Left ventricle myocardium inferior (tissue), 1 donor: ENCODE measurements around the gene PXDC1. TPM values are rescaled to one million over a fixed set of nuclear protein-coding genes. Genes with fewer than 3 reads are reported as not detected.
A peak's percentile ranks its signal among the peaks of the same experiment; 100 is the strongest.

Experiments
- DNase-seq: peaks from one replicate; pipeline ENCODE4 v3.0.0-alpha.2; 2020
- H3K27ac ChIP-seq: fragments of 200-600 bp; replicated peaks from 2 replicates; pipeline ENCODE4 v1.8.0; 2021
- H3K27me3 ChIP-seq: fragments of 200-600 bp; 2 replicates; pipeline ENCODE4 v1.8.0; 2021; ENCODE audit warnings: low read depth
- H3K36me3 ChIP-seq: fragments of 200-600 bp; 2 replicates; pipeline ENCODE4 v1.8.0; 2021
- H3K4me1 ChIP-seq: fragments of 200-600 bp; 2 replicates; pipeline ENCODE4 v1.8.0; 2021
- H3K4me3 ChIP-seq: fragments of 200-600 bp; 2 replicates; pipeline ENCODE4 v1.8.0; 2021; ENCODE audit warnings: mild to moderate bottlenecking, moderate library complexity
- H3K9me3 ChIP-seq: fragments of 200-600 bp; replicated peaks from 2 replicates; pipeline ENCODE4 v1.8.0; 2021
- intact Hi-C: fragments of 100-400 bp; cut with micrococcal nuclease; formaldehyde crosslinking; loops from one replicate; pipeline ENCODE4 v1.11.0; 2022
- total RNA-seq: library from RNA; stranded (reverse); fragmentation: NEBNext Ultra II Directional; extraction: Animal tissue kit (Norgen Biotek cat#: 25700); gene quantifications from one replicate; pipeline ENCODE4 v1.2.1, GENCODE V29; 2021
- TF ChIP-seq, protein P1 (sequence below): fragments of 200-600 bp; IDR thresholded peaks from 2 replicates; pipeline ENCODE4 v1.8.0; 2021; ENCODE audit warnings: antibody characterized with exemption, mild to moderate bottlenecking, borderline replicate concordance
- donor health status: DM: no; HTN: yes; CAD: no; lungs with severe emphysema.

Gene PXDC1
- total RNA-seq, 1 donor from 2014 or later: 25.2 TPM

DNA sequence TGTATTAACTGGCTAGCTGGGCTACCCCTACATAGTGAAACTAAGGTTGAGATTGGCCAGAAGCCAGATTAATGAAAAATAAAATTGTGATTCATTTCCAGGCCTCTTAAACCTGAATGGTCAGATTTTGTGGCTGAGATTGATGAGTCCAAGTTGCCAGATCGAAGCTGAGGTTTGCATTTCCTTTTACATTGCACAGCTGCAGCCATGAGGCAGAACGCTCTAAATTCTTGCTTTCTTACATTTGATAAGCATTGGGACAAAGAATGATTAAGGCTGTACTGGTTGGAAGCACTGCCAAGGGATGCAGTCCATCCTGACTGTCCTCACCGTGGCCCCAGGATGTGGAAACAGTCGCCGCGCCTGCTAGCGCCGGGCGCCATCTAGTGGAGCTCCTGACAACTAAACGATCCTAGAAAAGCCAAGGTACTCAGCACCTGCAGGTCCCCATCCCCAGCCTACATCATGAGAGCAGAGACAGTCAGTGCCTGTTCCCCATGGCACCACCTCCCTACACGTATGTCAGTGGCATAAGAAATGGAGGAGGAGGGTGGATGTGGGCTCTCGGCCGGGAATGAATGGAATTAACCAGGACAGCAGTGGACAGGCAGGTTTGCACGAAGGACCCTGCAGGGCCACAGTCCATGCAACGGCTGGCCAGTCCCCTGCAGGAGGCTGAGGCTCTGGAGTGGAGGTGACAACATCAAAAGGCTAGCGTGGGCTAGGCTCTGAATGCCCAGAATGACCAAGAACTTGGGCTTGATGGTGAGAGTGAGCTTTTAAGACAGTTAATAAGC lies 19.0 kb downstream of the PXDC1 start:
- TF ChIP-seq, protein P1, sequence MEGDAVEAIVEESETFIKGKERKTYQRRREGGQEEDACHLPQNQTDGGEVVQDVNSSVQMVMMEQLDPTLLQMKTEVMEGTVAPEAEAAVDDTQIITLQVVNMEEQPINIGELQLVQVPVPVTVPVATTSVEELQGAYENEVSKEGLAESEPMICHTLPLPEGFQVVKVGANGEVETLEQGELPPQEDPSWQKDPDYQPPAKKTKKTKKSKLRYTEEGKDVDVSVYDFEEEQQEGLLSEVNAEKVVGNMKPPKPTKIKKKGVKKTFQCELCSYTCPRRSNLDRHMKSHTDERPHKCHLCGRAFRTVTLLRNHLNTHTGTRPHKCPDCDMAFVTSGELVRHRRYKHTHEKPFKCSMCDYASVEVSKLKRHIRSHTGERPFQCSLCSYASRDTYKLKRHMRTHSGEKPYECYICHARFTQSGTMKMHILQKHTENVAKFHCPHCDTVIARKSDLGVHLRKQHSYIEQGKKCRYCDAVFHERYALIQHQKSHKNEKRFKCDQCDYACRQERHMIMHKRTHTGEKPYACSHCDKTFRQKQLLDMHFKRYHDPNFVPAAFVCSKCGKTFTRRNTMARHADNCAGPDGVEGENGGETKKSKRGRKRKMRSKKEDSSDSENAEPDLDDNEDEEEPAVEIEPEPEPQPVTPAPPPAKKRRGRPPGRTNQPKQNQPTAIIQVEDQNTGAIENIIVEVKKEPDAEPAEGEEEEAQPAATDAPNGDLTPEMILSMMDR: peak; percentile 92
- Histone ChIP-seq H3K9me3 (no peaks in the 10 kb centered on the region), H3K27ac (no peak overlapping the region), H3K27me3 (no peaks in the 10 kb centered on the region), H3K4me1 (peaks cover 35% of the 10 kb centered on the region), H3K4me3 (no peak overlapping the region), H3K36me3 (peaks cover 50% of the 10 kb centered on the region)
- intact Hi-C loops: loop anchor here (5.0 kb wide), 1 partner anchor 455 kb away; no protein-coding TSS in a partner anchor
- DNase-seq: peak; percentile 62

DNA sequence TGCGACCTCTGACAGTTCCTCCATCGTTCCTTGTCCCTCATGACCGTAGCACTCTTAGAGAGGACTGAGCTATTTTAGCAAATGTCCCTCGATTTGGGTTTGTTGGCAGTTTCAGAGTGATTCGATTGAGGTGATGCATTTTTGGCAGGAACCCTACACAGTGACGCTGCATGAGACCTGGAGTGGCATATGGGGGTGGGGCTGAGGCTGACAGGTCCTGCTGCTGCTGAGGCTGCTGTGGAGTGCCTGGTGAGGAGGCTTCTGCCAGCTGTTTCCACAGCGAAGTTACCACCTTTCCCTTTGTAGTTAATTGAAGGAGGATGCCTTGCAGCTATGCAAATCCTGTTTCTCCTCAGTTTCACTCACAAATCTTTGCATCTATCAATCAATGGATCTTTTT lies 19.8 kb downstream of the PXDC1 start:
- peaks cover 33% of the 10 kb centered on the region for H3K4me1 ChIP-seq
- TF ChIP-seq, protein P1: no peak
- intact Hi-C loops: loop anchor here (5.0 kb wide), 1 partner anchor 454 kb away; no protein-coding TSS in a partner anchor
- H3K27me3 ChIP-seq: no peaks in the 10 kb centered on the region
- H3K27ac ChIP-seq: no peak overlapping the region
- no peak for DNase-seq
- no peaks in the 10 kb centered on the region for H3K9me3 ChIP-seq
- peaks cover 50% of the 10 kb centered on the region for H3K36me3 ChIP-seq
- no peak overlapping the region for H3K4me3 ChIP-seq

DNA sequence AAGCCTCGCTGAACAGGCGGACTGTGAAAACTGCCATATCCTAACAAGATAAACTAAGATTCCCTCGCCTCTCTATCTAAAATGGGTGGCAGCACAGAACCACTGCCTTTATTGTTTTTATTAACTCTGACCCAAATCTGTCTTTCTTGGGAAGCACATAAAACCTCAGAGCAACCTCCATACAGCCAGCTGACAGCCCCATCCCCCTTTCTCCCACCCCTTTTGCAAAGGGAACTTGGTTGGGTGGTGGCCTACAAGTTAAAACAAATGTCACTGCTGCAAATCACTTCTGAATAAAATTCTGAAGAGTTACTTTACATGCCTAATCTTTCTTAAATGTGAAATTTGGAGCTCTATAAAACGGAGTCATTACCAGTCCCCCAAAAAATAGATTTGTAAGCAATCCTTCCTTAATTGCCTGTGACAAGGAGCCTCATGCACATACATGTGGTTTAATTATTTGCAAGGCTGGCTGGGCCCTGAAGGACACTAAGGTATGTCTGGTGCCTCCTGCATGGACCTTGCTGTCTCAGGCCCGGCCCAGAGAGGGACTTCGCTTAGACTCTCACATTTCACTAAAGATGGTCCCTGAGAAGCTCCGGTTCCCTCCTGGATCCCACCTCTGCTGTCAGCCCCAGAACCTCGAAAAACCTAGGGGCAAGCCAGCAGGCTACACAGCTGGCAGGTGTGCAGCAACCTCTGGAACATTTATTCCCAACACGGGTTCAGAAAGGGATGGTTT lies 21.7 kb downstream of the PXDC1 start:
- peaks cover 48% of the 10 kb centered on the region for H3K4me1 ChIP-seq
- H3K27ac ChIP-seq: no peak overlapping the region
- DNase-seq: no peak
- no peak overlapping the region for H3K4me3 ChIP-seq
- no peaks in the 10 kb centered on the region for H3K27me3 ChIP-seq
- intact Hi-C loops: loop anchor here (5.0 kb wide), 1 partner anchor 452 kb away; no protein-coding TSS in a partner anchor
- H3K36me3 ChIP-seq: peaks cover 45% of the 10 kb centered on the region
- TF ChIP-seq, protein P1: no peak
- H3K9me3 ChIP-seq: no peaks in the 10 kb centered on the region

DNA sequence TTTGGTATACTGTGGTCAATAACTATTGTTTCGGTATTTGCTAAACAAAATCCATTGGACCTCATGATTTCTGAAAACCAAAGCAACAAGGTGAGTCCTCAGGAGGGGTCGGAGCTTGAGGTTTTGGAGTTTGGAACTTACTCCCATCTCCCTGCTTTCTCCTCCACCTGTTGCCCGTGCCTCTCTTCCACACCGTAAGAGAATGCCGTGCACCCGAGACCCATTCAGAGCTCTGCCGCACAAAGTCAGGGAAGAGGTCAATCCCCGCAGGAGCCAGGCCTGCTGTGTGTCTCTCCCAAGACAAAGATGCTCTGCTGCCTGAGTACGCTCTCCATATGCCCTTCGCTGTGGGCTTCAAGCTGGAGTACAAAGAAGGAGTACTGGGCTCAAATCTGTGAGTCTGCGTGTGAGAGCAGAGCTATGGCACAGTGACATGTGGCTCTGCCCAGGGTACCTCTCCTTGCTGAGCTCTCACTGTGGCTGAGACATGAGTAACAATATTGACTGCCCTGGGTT lies 23.9 kb downstream of the PXDC1 start:
- Histone ChIP-seq H3K4me3 (no peak overlapping the region), H3K9me3 (no peaks in the 10 kb centered on the region), H3K4me1 (peaks cover 61% of the 10 kb centered on the region), H3K27me3 (no peaks in the 10 kb centered on the region), H3K27ac (no peak overlapping the region), H3K36me3 (peaks cover 51% of the 10 kb centered on the region)
- intact Hi-C loops: no loop called here
- TF ChIP-seq, protein P1: no peak
- no peak for DNase-seq

DNA sequence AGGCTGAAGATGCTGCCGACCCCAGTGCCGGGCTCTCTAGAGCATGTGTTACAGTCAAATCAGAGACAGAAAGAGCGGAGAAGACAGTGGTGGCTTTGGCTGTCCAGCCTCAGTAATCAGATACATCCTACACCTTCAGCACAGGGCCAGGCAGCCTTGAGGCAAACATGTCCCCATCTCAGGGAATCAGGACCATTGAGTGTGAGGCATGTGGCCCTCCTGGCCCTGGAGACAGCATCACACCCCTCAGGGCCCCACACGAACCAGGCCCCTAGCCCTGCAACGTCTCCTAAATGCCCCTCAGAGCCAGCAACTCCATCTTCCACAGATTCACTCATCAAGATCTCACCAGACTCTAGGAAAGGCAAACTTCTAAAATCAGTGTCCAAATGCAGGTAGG lies 24.5 kb downstream of the PXDC1 start:
- Histone ChIP-seq H3K27me3 (no peaks in the 10 kb centered on the region), H3K9me3 (no peaks in the 10 kb centered on the region), H3K36me3 (peaks cover 55% of the 10 kb centered on the region), H3K4me3 (no peak overlapping the region), H3K27ac (no peak overlapping the region), H3K4me1 (peaks cover 61% of the 10 kb centered on the region)
- DNase-seq: no peak
- TF ChIP-seq, protein P1: no peak
- intact Hi-C loops: no loop called here
